ENCODE results near the gene ERI3. TPM values are rescaled to one million over a fixed set of nuclear protein-coding genes. Genes with fewer than 3 reads are reported as not detected.

Gene ERI3
- total RNA-seq, 1 donor from 2014 or later = 96.1 TPM

GRCh38 chr1:44323947-44324346 lies 31.1 kb downstream of the ERI3 start:
- Mint-ChIP-seq H3K27me3 (no peaks in the 10 kb centered on the region), H3K4me1 (ENCODE audit: low read depth) (peaks cover 14% of the 10 kb centered on the region), H3K4me3 (ENCODE audit: low read depth) (no peak overlapping the region), H3K36me3 (ENCODE audit: insufficient read depth) (peaks cover 5% of the 10 kb centered on the region), H3K9me3 (ENCODE audit: low read depth) (no peaks in the 10 kb centered on the region), H3K27ac (no peak overlapping the region)
- DNase-seq (ENCODE audit: low spot score, unreplicated experiment) = no peak
- TF ChIP-seq CTCF (IDR thresholded peaks at IDR 0.05; ENCODE audit: unreplicated experiment) = no peak

- H3K36me3 Mint-ChIP-seq (ENCODE audit: insufficient read depth) = peaks cover 12% of the 10 kb centered on the region
- H3K9me3 Mint-ChIP-seq (ENCODE audit: low read depth) = no peaks in the 10 kb centered on the region
- no peak overlapping the region for H3K4me3 Mint-ChIP-seq (ENCODE audit: low read depth)
- no peak for TF ChIP-seq CTCF (IDR thresholded peaks at IDR 0.05; ENCODE audit: unreplicated experiment)
- no peaks in the 10 kb centered on the region for H3K27me3 Mint-ChIP-seq
- peaks cover 8% of the 10 kb centered on the region for H3K4me1 Mint-ChIP-seq (ENCODE audit: low read depth)
- H3K27ac Mint-ChIP-seq = no peak overlapping the region
- DNase-seq (ENCODE audit: low spot score, unreplicated experiment) = no peak
These were observed 32.7 kb downstream of the ERI3 start for GRCh38 chr1:44322367-44322766.

GRCh38 chr1:44321466-44321865 lies 33.6 kb downstream of the ERI3 start:
- peaks cover 13% of the 10 kb centered on the region for H3K36me3 Mint-ChIP-seq (ENCODE audit: insufficient read depth)
- no peak overlapping the region for H3K27ac Mint-ChIP-seq
- no peak overlapping the region for H3K4me3 Mint-ChIP-seq (ENCODE audit: low read depth)
- no peak for TF ChIP-seq CTCF (IDR thresholded peaks at IDR 0.05; ENCODE audit: unreplicated experiment)
- peaks cover 13% of the 10 kb centered on the region for H3K4me1 Mint-ChIP-seq (ENCODE audit: low read depth)
- no peaks in the 10 kb centered on the region for H3K27me3 Mint-ChIP-seq
- no peak for DNase-seq (ENCODE audit: low spot score, unreplicated experiment)
- no peaks in the 10 kb centered on the region for H3K9me3 Mint-ChIP-seq (ENCODE audit: low read depth)

- H3K27ac Mint-ChIP-seq = peak overlapping the region; percentile 33
- H3K36me3 Mint-ChIP-seq (ENCODE audit: insufficient read depth) = peaks cover 10% of the 10 kb centered on the region
- no peak for DNase-seq (ENCODE audit: low spot score, unreplicated experiment)
- H3K4me3 Mint-ChIP-seq (ENCODE audit: low read depth) = no peak overlapping the region
- H3K27me3 Mint-ChIP-seq = no peaks in the 10 kb centered on the region
- no peaks in the 10 kb centered on the region for H3K9me3 Mint-ChIP-seq (ENCODE audit: low read depth)
- TF ChIP-seq CTCF (IDR thresholded peaks at IDR 0.05; ENCODE audit: unreplicated experiment) = peak; percentile 84
- H3K4me1 Mint-ChIP-seq (ENCODE audit: low read depth) = peaks cover 23% of the 10 kb centered on the region
These were observed 36.7 kb downstream of the ERI3 start for GRCh38 chr1:44318097-44319088.

GRCh38 chr1:44316231-44316759 lies 38.8 kb downstream of the ERI3 start:
- no peak for TF ChIP-seq CTCF (IDR thresholded peaks at IDR 0.05; ENCODE audit: unreplicated experiment)
- Mint-ChIP-seq H3K27ac (peak overlapping the region; percentile 79), H3K4me1 (ENCODE audit: low read depth) (peaks cover 32% of the 10 kb centered on the region), H3K9me3 (ENCODE audit: low read depth) (no peaks in the 10 kb centered on the region), H3K27me3 (no peaks in the 10 kb centered on the region), H3K4me3 (ENCODE audit: low read depth) (no peak overlapping the region), H3K36me3 (ENCODE audit: insufficient read depth) (peaks cover 17% of the 10 kb centered on the region)
- no peak for DNase-seq (ENCODE audit: low spot score, unreplicated experiment)

Measured in progenitor cell of endocrine pancreas (in vitro differentiated cells).